ENCODE data around the gene CACNA1C.

CACNA1C gene

DNA sequence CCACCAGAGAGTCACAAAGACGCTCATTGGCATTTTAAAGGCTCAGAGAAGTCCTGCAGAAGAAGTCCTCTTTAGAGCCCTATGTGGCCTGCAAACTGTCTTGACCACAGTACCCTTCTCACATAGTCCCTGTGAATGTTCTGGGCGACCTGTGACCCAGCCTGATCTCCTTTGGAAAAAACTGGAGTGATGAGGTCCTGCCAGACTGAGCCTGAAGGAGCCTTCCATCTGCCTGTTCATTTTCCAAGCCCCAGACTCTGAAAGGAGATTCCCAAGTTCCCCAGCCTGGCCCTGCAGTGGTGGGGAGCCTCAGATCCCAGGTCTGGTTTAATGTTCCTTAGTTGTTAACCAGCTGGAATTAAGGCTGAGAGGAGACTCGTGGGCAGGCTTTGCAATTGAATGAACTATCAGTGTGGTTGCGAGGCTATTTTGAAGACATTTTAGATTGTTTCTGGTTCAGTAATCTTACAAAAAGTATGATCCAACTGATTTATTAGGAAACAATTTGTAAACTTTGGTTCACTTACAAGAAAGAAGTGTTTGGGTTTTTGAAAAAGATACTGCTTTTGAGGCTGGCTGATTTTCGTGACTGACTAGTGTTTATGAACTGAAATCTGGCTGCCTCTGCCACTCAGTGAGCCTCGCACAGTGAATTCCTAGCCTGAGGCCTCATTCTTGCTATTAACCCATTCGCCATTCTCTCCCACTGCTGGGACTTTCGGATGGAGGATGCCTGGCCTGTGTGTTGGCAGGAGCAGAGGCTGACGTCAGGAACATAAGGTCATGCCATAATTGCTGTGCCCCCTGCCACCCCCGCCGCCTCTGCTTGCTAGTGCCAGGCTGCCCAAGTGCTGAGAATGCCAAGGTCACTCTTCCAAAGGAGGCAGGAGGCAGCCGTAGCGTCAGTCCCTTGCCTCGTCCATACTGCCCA is 249.0 kb downstream of the CACNA1C start:
- TF ChIP-seq, protein P1, sequence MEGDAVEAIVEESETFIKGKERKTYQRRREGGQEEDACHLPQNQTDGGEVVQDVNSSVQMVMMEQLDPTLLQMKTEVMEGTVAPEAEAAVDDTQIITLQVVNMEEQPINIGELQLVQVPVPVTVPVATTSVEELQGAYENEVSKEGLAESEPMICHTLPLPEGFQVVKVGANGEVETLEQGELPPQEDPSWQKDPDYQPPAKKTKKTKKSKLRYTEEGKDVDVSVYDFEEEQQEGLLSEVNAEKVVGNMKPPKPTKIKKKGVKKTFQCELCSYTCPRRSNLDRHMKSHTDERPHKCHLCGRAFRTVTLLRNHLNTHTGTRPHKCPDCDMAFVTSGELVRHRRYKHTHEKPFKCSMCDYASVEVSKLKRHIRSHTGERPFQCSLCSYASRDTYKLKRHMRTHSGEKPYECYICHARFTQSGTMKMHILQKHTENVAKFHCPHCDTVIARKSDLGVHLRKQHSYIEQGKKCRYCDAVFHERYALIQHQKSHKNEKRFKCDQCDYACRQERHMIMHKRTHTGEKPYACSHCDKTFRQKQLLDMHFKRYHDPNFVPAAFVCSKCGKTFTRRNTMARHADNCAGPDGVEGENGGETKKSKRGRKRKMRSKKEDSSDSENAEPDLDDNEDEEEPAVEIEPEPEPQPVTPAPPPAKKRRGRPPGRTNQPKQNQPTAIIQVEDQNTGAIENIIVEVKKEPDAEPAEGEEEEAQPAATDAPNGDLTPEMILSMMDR (IDR thresholded peaks at IDR 0.05; ENCODE audit: low read depth, low read length), result no peak
- no peak overlapping the region for H3K4me3 ChIP-seq (ENCODE audit: low read depth, low read length)

DNA sequence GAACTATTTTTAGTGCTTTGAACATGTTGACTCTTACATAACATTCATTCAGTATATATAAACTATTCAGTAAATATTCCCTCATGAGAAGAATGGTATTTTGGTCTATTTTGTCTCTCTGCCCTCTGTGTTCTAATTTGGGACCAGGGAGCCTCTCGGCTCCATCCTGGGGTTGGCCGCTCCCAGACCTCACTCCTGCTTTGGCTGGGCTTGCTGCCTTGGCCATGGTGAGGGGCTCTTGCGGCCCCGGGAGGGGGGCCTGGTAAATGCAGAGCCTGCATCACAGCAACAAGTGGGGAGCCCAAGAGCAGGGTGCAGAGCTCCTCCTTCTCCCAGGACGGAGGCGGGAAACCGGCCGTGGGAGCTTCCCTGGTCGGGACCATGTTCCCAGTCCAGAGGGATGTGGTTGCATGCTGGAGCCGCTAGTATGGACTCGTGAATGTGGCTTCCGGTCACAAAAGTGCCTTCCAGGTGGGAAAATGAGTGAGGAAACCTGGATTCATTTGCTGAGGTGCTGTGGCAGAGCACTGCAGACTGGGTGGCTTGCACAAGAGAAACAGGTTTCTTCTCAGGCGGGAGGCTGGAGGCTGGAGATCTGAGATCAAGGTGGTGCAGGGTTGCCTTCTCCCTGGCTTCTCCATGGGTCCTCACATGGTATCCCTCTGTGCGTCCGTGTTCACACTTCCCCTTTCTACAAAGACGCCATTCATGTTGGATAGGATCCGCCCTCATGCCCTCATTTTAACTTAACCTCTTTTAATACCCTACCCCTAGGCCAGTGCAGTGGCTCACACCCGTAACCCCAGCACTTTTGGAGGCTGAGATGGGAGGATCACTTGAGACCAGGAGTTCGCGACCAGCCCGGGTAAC is 250.2 kb downstream of the CACNA1C start:
- H3K4me3 ChIP-seq (ENCODE audit: low read depth, low read length), result no peak overlapping the region

DNA sequence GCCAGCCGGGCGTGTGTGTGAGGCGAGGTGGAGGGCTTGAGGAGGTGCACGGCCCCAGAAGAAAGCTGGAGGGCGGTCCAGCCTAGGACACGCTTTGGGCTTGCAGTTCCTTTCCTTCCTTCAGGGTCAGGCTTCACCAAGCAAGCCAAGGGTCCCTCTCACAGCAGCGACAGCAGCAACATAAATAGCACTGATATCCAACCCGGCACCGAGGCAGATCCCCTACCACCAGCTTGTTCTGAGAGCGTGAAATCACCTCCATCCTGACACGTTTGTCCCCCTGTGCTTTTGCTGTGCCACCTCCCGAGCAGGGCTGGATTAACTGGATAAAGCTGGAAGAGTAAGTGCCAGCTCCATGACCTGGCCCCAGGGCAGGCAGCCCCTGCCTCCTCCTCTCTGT is 251.4 kb downstream of the CACNA1C start:
- TF ChIP-seq, protein P1 (IDR thresholded peaks at IDR 0.05; ENCODE audit: low read depth, low read length), result no peak
- no peak overlapping the region for H3K4me3 ChIP-seq (ENCODE audit: low read depth, low read length)

More for the DNA sequence above, 250.2 kb downstream of the CACNA1C start:
- TF ChIP-seq, protein P1 (IDR thresholded peaks at IDR 0.05; ENCODE audit: low read depth, low read length), result no peak

DNA sequence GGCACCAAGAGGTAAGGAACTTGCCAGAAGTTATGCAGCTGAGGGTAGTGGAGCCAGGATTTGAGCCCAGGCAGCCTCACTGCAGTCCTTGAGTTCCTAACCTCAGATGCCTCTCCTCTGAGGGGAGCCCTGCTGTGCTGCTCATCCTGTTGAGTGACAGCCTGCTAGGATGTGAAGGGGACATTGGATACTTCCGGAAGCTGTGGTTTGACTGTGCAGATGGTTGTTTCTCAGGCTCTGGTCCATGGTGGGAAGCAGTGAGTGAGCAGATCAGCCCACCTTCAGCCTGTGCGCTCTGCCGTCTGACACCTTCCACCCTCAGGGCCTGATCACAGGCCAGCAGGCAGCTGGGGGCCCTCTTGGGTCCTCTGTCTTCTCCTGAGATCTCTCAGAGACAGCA is 253.2 kb downstream of the CACNA1C start:
- TF ChIP-seq, protein P1 (IDR thresholded peaks at IDR 0.05; ENCODE audit: low read depth, low read length), result no peak
- no peak overlapping the region for H3K4me3 ChIP-seq (ENCODE audit: low read depth, low read length)

DNA sequence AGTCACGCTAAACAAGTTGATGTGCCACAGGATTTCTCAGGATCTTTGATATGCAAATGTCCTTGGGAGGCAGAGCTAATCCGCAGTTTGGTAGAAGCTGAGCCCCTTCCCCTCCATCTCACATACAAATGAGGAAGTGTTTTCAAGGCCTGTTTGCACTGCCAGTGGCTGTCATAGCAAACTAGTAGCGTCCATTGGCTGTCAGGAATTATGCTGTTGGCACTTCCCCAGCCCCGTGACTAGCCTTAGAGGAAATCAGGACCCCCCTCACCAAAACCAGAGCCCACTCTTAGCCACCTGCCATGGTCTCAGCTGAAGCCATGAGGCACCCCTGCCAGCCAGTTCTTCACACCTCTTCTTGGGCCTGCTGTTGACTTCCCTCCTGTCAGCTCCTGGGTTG is 253.9 kb downstream of the CACNA1C start:
- TF ChIP-seq, protein P1 (IDR thresholded peaks at IDR 0.05; ENCODE audit: low read depth, low read length), result no peak

DNA sequence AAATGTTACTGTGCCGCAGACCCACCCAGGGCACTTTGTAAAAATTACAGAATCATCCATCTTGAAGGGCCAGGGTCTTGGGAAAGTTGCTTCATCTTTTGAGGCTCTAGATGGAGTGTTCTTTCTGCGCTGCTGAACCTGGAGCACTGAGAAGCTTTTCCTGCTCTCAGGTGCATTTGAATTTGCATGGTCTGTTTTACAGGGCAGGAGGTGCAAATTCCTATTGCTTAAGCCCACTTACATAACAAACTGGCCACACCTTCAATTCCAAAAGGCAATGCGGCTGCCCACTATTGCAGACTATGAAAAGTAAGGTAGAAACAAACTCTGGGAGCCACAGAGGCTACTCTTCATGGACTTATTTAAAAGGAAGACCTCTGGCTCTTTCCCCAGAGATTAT is 254.8 kb downstream of the CACNA1C start:
- TF ChIP-seq, protein P1 (IDR thresholded peaks at IDR 0.05; ENCODE audit: low read depth, low read length), result no peak
- H3K4me3 ChIP-seq (ENCODE audit: low read depth, low read length), result no peak overlapping the region

More for the DNA sequence above, 253.9 kb downstream of the CACNA1C start:
- H3K4me3 ChIP-seq (ENCODE audit: low read depth, low read length), result no peak overlapping the region

All from WI38 (cell line).